AG10803 (cell line): Measurements from ENCODE around the gene RCN1.

Experiments
- DNase-seq: peaks from one replicate; pipeline ENCODE4 v3.0.0; 2010; ENCODE audit warnings: low read depth
- H3K4me3 ChIP-seq: 2 replicates; pipeline ENCODE4 v1.5.1; 2011; ENCODE audit warnings: mild to moderate bottlenecking, low read length, control low read depth
- TF ChIP-seq, protein P1 (sequence below): conservative IDR thresholded peaks from 2 replicates; pipeline ENCODE4 v1.5.1; 2011; ENCODE audit warnings: mild to moderate bottlenecking, low read length, control low read depth, inconsistent platforms

Gene RCN1

DNA sequence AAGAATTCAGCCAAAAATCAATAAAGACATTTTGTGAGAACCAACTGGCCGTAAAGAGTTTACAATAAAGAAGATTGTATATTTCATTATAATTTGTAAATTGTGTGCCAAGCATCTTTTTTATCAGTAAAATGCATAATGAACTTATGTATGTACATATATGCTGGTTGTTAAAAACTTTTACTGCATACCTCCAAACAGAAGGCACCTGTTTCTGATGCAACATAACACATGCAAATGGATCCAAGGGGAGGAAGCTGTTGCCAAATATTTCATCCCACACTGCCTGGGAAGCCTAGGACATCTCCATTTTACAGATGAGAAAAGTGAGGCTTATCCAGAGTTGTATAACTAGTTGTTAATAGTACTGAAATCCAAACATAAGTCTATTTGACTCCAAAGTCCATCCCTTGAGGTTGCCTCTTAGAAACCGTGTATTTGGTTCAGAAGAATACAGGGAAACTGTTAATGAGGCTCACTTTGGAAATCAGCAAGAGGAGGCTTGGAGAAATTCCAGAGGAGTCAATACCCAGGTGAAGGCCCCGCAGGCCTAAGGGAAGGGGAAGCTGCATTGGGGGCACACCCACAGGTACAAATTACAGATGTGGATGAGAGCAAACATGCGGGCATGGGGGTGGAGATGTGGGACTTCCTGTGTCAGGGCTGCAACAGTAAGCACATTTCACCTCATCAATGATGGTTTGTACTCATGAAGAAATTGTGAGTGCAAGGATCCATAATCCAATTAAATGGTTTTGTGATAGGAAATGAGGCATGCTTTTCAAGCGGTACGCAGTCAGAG is 51.1 kb downstream of the RCN1 start:
- no peak for DNase-seq
- no peak overlapping the region for H3K4me3 ChIP-seq
- TF ChIP-seq, protein P1, sequence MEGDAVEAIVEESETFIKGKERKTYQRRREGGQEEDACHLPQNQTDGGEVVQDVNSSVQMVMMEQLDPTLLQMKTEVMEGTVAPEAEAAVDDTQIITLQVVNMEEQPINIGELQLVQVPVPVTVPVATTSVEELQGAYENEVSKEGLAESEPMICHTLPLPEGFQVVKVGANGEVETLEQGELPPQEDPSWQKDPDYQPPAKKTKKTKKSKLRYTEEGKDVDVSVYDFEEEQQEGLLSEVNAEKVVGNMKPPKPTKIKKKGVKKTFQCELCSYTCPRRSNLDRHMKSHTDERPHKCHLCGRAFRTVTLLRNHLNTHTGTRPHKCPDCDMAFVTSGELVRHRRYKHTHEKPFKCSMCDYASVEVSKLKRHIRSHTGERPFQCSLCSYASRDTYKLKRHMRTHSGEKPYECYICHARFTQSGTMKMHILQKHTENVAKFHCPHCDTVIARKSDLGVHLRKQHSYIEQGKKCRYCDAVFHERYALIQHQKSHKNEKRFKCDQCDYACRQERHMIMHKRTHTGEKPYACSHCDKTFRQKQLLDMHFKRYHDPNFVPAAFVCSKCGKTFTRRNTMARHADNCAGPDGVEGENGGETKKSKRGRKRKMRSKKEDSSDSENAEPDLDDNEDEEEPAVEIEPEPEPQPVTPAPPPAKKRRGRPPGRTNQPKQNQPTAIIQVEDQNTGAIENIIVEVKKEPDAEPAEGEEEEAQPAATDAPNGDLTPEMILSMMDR: no peak

DNA sequence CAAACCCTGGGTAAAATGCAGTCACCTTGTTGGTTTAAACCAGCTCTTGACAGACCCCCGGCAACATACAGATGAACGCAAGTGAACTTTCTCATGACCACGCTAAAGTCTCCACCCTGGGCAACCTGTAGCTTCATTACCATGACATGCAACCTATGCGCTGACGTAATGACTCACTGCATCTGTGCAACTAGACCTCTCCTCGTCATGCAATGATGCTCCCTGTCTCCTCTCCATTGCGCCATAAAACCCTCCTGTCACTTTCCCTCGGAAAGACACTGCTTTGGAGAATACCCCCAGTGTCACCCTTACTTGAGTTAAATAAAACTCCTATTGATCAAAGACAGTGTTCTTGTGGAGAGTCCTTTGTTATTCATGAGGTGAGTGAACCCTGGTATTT is 52.5 kb downstream of the RCN1 start:
- DNase-seq: no peak
- H3K4me3 ChIP-seq: no peak overlapping the region
- TF ChIP-seq, protein P1: no peak

DNA sequence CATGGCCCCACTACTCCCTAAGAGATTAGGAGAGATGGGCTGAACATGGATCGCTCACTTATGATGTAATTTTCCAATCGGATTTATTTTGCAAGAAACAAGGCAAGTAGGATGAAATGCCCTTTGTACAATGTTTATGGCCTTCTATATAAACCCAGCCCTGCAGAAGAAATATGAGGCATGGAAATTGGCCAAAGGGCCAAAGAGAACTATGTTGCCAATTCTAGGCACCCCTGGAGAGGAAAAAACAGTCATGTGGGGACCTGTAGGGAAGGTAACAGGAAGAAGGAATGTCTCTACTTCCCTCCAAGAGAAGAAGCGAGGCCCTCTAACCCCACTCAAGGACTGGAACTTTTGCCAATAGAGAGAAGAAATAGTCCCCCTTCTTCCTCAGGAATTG is 54.4 kb downstream of the RCN1 start:
- TF ChIP-seq, protein P1: no peak
- no peak for DNase-seq
- H3K4me3 ChIP-seq: no peak overlapping the region

DNA sequence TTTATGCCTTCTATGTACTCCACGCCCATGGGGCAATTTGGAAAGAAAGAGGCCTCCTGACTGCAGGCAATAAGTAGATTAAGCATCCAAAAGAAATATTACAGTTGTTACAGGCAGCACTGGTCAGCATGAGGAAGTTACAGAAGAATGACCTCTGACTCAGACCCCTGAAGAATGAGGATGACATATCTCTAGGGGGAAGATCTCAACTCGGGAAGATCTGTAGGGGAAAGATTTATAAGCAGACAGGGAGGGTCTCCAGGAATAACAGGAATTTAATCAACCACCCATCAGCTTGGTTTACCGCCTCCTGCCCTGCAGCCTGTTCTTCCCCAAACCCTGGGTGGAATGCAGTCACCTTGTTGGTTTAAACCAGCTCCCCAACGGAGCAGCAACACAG is 58.0 kb downstream of the RCN1 start:
- DNase-seq: peak; percentile 23
- no peak overlapping the region for H3K4me3 ChIP-seq
- TF ChIP-seq, protein P1: no peak

DNA sequence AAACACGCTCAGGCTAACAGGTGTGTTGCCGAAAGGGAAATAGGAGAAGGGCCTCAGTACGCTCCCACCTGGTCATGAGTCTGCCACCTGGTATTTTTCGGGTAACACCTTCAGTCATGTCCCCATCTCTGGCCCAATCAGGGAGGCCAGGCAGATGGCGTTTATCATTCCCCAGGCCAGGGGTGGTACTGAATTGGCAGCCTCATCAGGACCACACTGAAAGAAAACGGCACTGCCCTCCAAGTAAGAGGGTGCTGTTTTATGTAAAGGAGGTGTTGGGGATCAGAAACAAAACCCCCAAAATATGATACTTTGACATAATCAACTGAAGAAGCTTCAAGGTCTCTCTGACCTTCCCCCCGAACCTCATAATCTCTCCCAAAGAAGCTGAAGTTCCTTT is 58.9 kb downstream of the RCN1 start:
- H3K4me3 ChIP-seq: no peak overlapping the region
- TF ChIP-seq, protein P1: no peak
- DNase-seq: no peak

DNA sequence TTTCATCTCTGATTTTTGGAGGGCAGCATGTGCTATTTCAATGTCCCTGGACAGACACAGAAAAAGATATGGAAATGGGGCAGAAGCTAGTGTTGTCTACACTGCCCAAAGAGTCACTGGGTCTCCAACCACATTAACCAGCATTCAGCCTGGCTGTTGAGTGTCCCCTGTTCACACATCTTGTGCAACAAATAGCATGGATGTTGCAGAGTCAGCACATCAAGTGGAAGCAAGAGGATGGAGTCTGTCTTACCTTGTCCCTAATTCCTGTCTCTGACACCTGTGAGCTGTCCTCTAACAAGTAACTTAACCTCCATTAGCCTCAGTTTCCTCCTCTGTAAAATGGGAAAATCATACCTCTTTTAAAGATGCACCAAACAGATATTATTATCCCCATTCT is 60.2 kb downstream of the RCN1 start:
- TF ChIP-seq, protein P1: no peak
- DNase-seq: no peak
- no peak overlapping the region for H3K4me3 ChIP-seq

DNA sequence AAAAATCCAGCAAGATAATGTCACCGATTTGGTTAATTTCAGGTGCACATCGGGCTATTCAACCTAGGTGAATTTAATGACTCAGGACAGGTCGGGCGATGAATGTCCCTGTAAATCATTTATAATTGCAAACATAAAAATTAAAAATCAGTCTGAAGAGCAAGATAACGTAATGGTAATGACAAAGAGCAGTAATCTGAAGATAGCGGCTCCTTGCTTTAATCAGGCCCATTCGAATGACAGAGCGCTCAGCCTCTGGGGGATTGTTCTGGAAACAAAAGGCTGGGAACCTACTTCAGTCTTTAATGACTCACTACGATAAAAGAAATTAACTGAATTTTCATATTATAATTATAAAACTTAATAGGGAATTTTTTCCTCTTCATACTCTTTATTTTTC is 61.3 kb downstream of the RCN1 start:
- TF ChIP-seq, protein P1: no peak
- no peak for DNase-seq
- no peak overlapping the region for H3K4me3 ChIP-seq
